ENCODE measurements around the gene MED17.

MED17 gene

DNA sequence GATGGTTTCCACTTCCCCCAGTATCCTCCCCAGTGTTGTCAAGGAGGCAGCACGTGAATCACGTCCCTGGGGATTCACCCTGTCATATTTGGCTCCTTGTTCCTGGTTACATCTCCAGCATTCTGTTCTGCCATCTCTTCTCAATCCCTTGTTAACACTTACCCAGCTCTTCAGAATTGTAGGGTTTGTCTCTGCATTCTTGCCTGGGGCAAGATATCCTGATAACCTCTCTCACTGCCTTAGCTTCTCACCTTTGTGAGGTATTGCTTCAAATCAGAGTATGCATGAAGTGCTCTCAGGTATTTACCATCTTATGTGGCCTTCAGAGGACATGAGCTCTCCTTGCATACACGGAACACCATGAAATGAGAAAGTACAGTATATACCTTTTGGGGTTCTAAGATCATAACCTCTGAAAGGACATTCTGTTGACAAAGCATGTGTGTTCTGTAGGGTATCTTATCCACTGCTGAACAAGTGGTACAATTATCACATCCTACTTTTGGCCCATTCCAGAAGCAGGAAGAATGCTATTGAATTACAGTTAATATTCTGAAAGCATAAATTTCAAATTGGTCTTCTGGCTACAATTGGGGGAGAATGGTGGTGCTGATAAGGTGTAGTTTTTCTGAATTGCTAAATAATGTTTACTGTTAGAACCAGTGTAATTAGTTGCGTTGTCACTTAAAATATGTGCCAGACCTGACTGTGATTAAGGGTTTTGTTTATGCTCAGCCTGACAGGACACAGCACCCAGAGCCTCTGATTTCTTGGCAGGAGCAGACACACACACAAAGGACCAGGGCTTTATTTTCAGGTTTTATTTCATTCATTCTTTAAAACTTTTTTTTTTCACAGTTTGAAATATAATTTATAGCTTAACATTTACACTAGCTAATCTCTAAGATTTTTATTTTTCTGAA is 33.6 kb downstream of the MED17 start:
- DNase-seq (ENCODE audit: low read depth in 3 of 3), result no peak

DNA sequence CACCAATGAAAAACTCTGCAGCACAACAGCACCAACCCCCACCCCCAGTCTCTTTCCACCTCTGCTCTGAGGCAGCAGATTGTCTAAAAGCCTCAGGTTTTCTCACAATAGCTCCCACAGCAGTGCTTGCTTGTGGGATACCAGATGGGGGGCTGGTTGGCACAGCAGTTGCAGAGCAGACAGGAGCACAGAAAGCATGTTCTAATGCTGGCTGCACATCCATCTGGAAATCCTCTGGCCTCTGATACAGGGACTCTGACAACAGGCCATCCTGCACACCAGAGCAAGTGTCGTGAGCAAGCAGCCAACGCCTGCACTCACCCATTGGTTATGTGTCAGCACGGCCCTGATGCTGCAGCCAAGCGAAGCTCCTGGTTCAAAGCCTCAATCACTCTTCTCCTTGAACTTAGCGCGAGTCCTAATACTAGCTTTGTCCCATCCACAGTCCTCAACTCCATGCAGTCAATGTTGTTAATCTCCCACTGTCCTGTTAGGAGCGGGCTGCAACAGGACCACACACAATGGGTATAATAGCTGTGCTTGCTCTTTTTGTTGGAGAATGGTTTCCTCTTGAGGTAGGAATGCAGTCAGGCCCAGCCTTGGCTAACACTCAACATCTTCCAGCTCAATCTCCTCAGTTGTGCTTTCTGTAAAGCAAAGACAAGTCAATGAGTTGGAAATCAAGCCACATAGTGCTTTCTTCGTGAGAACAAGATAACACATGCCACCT is 36.0 kb downstream of the MED17 start:
- DNase-seq (ENCODE audit: low read depth in 3 of 3), result no peak

DNA sequence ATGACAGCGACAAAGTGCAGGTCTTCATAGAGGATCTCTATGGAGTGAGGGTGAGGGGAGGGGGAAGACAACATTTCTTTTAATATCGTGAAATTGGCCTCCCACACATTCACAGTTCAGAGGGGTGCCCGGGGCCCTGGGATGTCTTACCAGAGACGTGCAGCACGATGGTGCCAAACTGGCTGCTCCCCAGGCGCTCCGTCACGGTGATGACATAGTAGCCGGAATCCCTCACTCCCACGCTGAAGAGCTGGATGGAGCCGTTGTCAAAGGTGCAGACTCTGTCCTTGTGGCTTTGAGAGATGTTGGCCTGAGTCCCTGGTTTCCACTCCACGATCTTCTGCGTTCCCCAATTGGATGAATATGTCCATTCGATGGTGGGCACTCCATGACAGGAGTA is 36.8 kb downstream of the MED17 start:
- no peak for DNase-seq (ENCODE audit: low read depth in 3 of 3)

DNA sequence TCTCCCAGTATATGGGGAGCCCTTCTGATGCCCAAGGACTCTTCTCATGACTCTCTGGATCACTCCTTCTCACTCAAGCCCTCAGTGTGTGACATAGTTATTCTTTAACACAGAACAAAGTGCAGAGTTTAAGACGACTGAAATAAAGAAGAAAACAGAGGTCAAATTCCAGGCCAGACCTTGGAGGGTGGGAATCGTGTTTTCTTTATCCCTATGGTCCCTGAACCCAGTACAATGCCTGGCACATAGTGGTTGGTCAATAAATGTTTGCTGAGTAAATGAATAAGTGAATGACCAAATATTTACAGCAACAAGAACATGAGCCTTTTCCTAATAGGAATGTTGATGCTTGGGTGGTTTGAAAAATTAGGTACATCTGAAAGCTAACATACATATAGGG is 37.5 kb downstream of the MED17 start:
- no peak for DNase-seq (ENCODE audit: low read depth in 3 of 3)

DNA sequence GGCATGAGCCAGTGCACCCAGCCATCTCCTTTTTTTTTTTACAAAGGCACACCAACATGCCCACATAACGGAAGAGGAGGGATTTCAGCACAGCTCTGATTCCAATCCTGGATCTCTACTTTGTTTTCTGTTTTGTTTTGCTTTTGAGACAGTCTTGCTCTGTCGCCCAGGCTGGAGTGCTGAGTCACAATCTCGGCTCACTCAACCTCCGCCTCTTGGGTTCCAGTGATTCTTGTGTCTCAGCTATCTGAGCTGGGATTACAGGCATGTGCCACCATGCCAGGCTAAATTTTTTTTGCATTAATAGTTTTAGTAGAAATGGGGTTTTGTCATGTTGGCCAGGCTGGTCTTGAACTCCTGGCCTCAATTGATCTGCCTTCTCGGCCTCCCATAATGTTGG is 38.3 kb downstream of the MED17 start:
- DNase-seq (ENCODE audit: low read depth in 3 of 3), result no peak

DNA sequence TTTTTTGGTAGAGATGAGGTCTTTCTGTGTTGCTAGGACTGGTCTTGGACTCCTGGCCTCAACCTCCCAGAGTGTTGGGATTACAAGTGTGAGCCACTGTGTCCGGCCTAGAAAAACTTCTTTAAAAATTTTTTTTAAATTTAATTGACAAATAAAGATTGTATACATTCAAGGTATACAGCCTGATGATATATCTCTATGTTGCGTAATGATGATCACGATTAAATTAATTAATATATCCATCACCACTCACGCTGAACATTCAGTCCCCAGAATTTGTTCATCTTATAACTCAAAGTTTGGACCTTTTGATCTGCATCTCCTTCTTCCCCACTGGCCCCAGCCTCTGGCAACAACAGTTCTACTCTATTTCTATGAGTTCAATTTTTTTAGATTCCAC is 39.1 kb downstream of the MED17 start:
- no peak for DNase-seq (ENCODE audit: low read depth in 3 of 3)

DNA sequence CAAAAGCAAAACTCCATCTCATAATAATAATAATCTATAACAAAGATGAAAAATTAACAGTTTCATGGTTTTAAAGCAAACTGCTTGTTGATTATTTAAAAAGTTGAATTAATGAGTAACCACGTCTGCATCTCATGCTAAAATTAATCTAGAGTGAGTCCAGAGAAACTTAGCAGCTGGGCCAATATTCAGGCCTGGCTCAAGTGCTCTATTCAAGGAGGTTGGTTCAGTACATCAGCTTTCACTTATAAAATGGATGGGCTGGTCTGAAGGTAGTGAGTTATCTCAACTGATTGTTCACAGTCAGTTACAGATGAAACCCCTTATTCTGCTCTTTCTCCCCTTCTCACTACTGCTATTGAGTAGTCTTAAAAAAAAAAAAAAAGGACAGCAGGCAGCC is 43.3 kb downstream of the MED17 start:
- no peak for DNase-seq (ENCODE audit: low read depth in 3 of 3)

DNA sequence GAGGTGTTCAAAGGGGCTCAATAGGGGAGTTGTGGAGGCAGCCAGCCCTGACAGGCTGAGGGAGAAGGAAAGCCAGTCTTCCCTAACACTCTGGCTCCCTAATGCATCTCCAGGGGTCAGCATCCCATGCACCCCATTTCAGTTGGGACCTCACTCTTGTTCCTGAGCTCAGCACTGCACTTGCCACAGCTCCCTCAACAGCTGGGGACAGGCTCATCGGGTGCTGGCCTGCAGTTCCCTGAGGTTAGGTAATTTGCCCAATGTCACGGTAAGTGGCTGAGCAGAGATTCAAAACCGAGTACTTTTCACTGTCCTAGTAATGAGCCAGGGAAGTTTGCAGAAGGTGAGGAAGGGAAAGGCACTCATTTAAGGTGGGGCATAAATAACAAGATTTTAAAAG is 45.5 kb downstream of the MED17 start:
- no peak for DNase-seq (ENCODE audit: low read depth in 3 of 3)

DNA sequence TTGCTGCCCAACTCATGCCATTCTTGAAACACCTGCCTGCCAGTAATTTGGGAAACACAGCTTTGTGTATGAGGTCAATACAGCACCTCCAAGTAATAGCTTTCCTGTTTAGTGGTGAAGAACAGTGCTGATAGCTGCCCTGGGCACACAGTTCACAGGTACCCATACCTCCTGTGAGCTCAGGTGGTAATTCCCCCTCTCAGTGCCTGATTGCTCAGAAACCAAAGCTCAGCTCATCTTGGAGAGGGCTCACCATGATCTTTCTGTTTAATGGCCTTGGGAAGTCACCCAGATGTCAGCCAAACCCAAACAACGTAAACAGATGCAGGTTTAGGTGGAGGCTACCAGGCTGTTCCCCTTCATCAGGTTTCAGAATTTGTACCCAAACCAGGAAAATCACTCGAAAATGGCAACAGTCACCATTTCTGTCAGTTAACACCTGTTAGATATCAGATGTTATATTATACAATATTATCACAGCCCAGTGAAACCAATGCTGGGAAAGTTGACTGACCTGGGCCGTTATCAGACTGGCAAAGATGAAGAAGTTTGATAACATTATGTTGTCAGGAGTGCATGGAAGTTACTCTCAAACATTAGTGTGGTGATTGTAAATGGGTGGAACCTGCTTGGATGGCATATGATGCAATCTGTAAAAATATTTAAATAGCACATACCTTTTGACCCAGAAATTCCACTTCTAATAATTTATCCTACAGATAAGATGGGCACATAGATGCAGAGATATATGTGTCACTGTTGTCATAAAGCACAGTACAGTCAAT is 47.5 kb downstream of the MED17 start:
- DNase-seq (ENCODE audit: low read depth in 3 of 3), result no peak

DNA sequence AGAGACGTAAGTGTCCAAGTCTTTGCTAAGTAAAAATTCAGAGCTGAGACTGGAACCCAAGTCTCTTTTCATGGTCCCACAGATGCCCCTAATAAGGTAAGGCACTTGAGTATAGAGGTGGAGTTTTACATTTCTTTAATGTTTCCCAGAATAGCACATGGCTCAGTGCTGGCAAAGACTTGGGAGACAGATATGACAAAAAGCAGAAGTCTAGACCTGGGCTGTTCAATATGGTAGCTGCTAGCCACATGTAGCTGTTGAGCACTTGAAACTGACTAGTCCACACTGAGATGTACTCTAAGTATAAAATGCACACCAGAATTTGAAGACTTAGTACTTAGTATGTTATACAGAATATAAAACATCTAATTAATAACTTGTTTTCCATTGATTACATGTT is 48.7 kb downstream of the MED17 start:
- no peak for DNase-seq (ENCODE audit: low read depth in 3 of 3)

DNA sequence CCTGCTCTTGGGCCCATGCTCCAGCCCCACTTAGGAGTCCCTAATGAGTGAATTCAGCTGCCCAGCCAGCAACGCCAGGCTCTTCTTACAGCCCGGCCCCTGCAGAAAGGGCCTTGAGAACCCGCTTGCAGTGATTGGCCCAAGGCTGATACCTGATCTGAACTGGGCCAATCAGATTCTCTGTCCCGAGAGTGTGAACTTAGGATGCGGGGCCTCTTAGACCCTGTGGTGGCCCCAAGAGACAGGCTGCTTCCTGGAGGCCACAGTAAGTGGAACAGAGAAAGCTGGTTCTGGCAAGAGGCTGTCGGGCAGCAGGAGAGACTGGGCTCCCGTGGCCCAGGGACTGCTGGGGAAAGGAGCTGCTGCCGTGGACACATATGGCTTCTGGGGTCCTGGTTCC is 54.9 kb downstream of the MED17 start:
- no peak for DNase-seq (ENCODE audit: low read depth in 3 of 3)

DNA sequence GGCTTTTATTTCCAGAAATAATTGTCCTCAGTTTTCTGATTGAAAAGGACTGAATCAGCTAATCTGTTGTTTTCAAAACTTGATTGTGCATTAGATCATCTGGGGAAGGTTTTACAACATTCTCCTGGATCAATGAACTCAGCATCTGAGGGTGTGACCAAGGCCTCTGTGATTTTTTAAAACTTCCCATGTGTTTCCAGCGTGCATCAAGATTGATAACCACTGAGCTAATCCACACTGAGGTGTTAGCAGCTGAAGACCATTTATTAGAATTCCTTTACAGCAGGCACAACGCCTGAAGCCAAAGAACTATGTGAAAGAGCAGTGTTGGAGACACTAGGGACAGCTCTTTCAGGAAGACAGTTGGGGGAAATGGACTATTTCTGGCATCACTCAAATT is 56.1 kb downstream of the MED17 start:
- no peak for DNase-seq (ENCODE audit: low read depth in 3 of 3)

DNA sequence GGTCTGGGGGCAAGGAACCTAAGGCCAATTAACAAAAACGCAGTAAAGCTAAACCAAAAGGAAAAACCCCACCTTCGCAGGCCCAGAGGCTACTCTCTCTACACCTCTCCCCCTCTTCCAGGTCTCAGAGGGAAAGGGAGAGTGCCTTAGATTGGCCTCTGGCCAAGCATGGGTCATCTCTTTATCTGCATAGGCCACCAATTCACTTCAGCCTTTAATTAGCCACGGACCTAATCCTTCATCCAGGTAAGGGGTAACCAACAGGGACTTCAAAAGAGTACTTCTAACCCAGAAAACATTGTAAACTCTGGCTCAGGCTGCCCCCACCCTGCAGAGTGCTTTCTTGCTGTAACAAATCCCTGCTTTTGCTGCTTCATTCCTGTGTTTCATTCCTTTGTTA is 56.9 kb downstream of the MED17 start:
- DNase-seq (ENCODE audit: low read depth in 3 of 3), result no peak

DNA sequence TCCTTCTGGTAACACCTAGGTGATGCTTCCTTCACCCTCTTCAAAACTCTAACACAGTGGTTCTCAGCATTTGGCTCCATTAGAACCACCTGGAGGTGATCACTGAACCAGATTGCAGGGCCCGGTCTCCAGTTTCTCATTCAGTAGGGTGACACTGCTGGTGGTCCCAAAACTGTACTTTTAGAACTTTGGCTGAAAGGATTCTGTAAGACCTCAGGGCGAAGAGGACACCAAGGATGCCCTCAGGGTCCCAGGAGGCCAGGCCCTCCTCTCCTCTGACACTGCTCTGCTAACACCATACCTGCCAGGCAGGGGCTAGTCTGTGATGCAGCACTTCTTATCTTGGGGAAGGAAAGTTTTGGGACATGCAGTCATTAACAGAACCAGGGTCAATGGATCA is 57.4 kb downstream of the MED17 start:
- no peak for DNase-seq (ENCODE audit: low read depth in 3 of 3)

DNA sequence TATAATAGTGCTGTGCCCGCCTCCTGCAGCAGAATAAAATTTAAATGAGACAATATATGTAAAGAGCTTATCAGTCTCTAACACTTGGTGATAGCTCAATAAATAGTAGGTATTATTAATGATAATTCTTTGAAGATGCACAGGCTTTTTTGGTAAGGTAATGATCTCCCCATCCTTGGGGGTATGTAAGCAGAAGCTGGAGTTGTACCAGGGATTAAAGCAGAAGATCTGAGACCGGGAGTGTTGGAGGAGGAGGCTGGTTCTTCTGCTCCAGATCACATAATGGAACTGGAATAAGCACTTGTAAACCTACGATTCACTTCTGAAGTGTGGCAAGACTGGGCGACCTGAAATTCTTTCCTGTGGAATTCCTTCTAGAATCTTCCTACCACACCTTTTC is 58.0 kb downstream of the MED17 start:
- no peak for DNase-seq (ENCODE audit: low read depth in 3 of 3)

DNA sequence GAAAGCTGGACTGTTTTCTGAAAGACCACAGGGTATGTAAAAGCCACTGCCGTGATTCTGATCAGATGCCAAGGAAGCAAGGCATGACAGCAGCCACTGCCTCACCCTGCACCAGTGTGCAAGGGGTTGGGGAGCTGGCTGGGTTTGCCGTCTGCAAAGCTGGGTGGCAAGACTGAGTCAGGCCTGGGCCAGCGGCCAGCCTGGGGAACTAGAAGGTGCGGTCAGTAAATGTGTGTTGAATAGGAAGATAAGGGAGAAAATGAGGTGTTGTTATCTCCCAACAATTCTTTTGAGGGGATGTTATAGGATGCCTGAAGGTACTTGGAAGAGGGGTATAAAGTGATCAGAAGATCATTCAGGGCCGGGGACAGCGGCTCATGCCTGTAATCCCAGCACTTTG is 58.4 kb downstream of the MED17 start:
- DNase-seq (ENCODE audit: low read depth in 3 of 3), result no peak

DNA sequence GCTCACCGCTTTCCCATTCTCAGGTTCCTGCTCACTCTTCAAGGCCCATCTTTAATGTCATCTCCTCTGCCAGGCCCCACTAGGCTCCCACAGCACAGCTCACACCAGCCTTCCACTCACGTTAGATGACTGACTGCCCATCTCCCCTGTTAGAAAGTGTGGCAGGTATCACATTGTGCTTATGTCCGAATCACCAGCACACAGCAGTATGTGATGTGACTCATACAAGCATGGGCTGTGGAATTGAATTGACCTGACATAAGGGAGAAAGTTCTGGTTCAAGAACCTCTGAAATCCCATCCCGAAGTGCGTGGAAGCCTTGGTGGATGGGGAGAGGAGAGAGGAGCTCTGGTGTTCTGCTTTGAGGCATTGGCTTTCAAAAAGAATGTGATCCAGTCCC is 59.8 kb downstream of the MED17 start:
- DNase-seq (ENCODE audit: low read depth in 3 of 3), result no peak

DNA sequence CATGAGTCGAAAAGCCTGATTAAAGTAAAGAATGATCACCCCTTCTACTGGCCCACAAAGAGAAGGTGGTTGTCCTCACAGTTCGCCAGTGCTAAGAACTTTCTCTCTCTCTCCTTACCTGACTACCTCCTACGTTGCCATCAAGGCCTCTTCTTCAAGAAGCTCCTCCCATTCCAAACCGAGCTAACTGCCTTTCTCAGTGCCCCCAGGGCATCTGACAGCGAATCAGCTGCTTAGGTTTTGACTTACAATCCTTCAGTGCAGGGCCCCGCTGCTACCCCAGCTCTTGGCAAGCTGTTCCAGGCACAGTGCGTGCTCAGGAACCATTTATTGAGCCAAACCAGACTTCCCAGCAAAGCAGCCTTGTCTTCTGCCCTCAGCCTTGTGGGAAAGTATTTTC is 60.5 kb downstream of the MED17 start:
- no peak for DNase-seq (ENCODE audit: low read depth in 3 of 3)

DNA sequence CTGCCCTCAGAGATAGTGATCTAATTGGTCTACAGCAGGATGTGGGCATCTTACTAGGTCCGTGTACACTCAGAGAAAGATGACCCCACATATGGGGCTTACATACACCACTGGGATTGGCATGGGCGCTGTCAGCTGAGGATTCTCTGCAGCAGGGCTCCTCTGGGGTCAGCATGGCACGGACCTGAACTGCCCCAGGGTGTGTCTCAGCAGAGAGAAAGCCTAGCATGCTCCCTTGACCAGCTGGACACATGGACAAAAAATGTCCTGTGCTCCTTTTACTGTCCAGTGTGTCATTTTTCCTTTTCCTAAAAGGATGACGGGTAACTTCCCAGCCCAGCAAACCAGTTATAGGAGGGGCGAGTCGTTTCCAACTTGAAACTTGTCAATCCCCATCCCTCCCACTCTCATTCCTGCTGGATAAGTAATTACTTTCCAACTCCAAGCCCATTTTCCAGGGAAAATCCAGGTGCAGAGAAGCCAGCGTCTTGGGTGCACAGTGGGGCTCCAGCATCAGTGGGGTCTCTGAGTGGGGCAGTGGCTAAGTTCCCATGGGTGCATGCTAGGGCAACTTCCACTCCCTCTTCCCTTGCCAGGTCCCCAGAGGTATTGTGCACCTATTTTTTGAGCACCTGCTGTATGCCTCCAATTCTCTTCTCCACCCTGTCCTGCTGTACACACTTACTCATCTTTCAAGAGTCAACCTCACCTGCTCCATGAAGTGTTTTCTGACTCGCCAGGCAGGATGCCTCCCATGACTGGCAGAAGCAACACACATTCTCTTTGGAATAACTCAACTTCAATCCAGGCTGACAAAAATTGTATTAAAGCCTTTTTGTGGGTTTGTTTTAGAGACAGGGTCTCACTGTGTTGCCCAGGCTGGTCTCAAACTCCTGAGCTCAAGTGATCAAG is 61.4 kb downstream of the MED17 start:
- DNase-seq (ENCODE audit: low read depth in 3 of 3), result no peak

DNA sequence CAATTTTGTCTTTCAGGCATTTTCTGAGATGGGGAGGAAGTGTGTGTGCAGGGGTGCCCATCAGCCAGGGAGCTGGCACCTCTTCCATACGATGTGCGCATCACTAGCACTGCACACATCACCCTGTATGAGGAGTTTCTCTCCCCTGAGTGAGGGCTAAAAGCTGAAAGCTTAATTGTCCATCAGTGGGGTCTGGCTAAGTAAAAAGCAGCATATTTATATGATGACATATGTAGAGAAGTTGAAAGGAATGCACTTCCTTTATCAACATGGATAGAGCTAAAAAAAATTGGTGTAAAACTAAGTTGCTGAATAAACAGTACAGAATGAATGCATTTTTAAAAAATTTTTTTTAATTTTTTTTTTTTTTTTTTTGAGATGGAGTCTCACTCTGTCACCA is 62.3 kb downstream of the MED17 start:
- no peak for DNase-seq (ENCODE audit: low read depth in 3 of 3)

DNA sequence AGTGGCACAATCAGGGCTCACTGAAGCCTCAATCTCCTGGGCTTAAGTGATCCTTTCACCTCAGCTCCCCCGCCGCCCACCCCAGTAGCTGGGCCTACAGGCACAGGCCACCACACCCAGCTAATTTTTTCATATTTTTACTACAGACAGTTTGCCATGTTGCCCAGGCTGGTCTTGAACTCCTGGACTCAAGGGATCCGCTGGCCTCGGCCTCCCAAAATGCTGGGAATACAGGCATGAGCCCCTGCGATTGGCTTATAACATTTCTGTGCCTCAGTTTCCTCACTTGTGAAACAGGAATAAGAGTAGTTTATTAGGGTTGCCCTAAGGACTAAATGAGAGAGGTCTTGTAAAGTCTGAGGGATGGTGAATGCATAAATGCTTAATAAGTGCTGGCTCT is 65.1 kb downstream of the MED17 start:
- DNase-seq (ENCODE audit: low read depth in 3 of 3), result no peak

Measured in stimulated activated CD4-positive, alpha-beta T cell treated with anti-CD3 and anti-CD28 coated beads, TNF-alpha, amount 100 ng/mL, for 4 hours (primary cell).